Panc1 (cell line): Measurements from ENCODE around the gene VARS2.
A peak's percentile ranks its signal among the peaks of the same experiment; 100 is the strongest.

ENCODE experiments used
- POLR2AphosphoS5 ChIP-seq: IDR thresholded peaks from 2 replicates; pipeline ENCODE4 v1.6.1; 2012; ENCODE audit warnings: mild to moderate bottlenecking, low read depth, low read length, moderate library complexity
- TF ChIP-seq, protein P1 (sequence below): fragments of 450-650 bp; IDR thresholded peaks from 2 replicates; pipeline ENCODE4 v1.5.1; 2017; ENCODE audit warnings: mild to moderate bottlenecking

DNA sequence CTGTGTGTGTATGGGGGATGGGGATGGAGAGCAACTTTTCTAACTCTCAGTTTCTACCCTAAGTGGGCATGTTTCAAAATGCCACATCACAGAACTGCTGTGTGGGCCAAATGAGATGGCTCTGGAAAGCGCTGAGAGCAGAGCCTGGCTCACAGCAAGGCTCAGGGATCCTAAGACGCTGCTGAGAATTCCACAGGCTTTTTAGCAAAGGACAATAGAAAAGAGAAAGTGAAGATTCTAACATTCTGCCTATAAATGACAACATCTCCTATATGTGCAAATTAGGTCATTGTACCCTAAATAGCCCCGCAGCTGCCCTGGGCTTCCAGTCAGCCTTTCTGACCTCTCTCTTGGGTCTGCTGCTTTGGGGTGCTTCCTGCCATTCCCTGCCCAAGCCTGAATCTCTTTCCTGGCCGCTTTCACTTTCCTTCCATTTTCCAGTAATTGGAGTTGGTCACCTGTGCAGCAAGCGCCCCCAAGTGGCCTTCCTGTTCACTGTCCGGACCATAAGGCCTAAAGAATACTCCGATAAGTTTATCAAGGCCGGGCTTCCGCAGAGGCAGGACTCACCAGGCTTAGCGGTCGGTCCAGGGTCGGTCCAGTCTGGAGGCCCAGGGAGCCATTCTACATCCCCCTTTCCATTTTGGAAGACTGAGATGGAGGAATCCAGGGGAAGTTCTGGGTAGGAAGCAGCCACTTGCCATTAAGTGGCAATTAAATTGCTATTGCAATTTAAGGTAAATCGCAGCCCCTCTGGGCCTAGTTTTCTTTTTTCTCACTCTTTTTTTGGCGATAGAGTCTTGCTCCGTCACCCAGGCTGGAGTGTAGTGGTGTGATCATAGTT is 36.4 kb upstream of the VARS2 start:
- peak; percentile 63; the same call in 1 of the 2 replicates for TF ChIP-seq POLR2AphosphoS5
- TF ChIP-seq, protein P1, sequence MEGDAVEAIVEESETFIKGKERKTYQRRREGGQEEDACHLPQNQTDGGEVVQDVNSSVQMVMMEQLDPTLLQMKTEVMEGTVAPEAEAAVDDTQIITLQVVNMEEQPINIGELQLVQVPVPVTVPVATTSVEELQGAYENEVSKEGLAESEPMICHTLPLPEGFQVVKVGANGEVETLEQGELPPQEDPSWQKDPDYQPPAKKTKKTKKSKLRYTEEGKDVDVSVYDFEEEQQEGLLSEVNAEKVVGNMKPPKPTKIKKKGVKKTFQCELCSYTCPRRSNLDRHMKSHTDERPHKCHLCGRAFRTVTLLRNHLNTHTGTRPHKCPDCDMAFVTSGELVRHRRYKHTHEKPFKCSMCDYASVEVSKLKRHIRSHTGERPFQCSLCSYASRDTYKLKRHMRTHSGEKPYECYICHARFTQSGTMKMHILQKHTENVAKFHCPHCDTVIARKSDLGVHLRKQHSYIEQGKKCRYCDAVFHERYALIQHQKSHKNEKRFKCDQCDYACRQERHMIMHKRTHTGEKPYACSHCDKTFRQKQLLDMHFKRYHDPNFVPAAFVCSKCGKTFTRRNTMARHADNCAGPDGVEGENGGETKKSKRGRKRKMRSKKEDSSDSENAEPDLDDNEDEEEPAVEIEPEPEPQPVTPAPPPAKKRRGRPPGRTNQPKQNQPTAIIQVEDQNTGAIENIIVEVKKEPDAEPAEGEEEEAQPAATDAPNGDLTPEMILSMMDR: peak; percentile 96
